GM21390 (cell line): ENCODE data around the gene ALPG.
"Not testable (repeated sequence)": the region's sequence is repeated elsewhere in the genome, so short reads cannot be mapped to it uniquely, and the experiment has no call there.

ENCODE experiments used
- ATAC-seq: cut with Tn5 transposase; IDR thresholded peaks from one replicate; pipeline ENCODE4 v1.9.1; 2021; ENCODE audit not compliant: unreplicated experiment

The ALPG gene

DNA sequence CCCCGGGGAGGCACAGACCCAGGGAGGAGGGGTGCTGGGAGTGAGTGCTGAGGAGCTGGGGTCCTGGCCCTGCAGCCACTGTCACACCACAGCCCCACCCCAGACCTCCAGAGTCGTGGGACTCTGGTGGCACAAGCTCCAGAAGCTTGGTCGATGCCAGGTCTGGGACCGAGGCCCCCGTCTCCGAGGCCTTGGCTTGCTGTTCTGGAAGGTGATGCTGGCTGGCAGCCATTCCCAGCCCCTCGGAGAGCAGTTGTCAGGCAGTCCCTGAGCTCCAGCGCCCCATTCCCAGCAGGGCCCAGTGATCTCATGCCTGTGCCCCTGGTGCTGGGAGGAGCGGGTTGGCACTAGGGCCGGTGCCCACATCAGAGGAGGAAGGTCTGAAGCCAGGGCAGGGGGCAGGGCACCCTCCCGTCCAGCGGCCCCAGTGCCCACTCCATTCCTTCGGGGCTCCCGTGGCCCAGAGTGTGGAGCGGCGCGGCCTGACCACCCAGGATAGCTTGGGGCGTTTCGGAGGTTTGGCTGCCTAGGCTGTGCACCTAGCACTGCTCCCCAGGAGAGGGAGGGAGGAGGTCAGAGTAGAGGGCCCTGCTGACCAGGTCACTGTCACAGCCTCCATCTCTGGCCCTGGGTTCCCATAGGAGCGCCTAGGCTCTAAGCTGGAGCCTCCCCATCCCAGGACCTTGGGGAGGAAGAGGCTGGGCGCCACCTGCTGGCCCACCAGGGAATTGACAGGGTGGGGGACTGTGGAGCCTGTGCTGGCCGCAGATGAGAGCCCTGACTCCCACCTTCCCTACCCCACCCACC, 32.5 kb downstream of the ALPG start:
- no peak for ATAC-seq

GRCh38 chr2:232439758-232440135, 33.1 kb downstream of the ALPG start:
- no peak for ATAC-seq

GRCh38 chr2:232440220-232441018, 33.8 kb downstream of the ALPG start:
- peak; percentile 63 for ATAC-seq

- ATAC-seq = no peak
Measured at GRCh38 chr2:232441147-232441651, 34.6 kb downstream of the ALPG start.

DNA sequence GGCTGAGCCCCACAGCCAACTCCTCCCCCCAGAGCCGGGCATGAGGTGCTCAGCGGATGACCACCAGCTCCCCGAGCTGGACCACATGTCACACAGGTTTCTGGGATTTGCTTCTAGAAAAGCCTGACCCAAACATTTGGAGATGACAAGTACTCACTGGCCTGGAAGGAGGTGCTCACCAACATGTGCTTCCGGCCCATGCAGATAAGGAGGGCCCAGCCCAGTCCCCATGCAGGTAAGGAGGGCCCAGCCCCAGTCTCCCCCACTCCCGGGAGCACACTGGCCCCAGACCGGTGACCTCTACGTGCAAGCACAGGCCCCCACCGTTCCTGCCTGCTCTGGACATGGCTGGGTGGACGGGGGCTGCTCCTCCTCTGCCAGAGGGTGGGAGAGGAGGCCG, 35.3 kb downstream of the ALPG start:
- not testable (repeated sequence) for ATAC-seq

GRCh38 chr2:232442431-232442830, 35.8 kb downstream of the ALPG start:
- ATAC-seq = not testable (repeated sequence)

- not testable (repeated sequence) for ATAC-seq
Measured at GRCh38 chr2:232443047-232443446, 36.4 kb downstream of the ALPG start.

DNA sequence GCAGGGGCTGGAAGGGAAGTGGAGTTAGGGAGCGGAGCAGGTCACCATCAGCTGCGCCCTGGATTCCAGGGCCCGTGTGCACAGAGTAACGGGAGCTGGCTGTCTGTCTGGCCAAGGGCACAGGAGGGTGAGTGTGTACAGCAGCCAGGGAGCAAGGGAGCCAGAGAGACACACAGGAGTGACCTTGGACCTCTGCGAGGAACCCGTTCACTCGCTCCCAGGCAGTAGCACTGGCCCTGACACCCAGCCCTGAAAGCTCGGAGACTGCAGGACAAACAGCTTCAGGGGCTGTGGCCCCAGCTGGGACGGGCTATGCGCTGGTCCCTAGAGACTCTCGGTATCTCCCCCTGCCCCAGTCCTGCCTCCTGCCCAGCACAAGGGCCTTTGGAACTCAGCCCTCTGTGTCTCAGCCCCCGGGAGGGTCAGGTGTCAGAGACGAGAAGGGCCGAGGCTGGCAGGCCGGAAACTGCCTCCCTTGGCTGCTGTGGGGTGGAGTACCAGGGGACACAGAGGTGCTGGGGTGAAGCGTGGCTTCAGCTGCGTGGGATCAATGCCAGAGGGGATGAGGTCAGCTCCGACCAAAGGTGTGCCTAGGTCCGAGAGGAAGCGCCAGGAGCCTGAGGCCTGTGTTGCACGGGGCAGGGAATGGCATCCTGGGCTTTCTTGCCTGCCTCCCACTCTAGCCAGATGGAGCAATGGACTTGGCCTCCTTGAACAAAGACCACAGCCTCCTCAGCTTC, 37.2 kb downstream of the ALPG start:
- ATAC-seq = not testable (repeated sequence)

GRCh38 chr2:232444409-232445148, 37.9 kb downstream of the ALPG start:
- peak; percentile 45 for ATAC-seq

GRCh38 chr2:232445149-232445885, 38.7 kb downstream of the ALPG start:
- ATAC-seq = not testable (repeated sequence)

DNA sequence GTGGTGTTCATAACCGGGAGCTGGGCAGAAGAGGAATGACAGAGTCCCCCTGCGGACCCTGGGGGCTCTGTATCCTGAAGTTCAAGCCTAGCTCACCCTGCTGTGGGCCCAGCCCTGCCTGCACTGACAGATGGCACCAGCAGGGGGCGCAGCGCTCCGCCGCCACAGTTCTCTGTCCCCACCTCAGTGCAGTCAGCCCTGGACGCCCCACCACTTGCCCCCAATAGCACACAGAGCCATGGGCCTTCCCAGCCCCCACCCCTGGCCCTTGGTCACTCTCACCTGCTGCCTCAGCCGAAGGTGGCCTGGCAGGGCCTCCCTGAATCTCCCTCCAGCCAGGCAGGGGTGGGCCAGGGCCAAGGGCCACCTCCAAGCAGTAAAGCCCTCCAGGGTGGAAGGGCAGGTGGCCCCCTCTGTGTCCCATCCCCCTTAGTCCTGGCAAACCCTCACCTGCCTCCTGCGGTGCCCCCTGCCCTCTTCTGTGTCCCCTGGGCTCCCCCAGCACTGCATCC, 39.7 kb downstream of the ALPG start:
- ATAC-seq = not testable (repeated sequence)

DNA sequence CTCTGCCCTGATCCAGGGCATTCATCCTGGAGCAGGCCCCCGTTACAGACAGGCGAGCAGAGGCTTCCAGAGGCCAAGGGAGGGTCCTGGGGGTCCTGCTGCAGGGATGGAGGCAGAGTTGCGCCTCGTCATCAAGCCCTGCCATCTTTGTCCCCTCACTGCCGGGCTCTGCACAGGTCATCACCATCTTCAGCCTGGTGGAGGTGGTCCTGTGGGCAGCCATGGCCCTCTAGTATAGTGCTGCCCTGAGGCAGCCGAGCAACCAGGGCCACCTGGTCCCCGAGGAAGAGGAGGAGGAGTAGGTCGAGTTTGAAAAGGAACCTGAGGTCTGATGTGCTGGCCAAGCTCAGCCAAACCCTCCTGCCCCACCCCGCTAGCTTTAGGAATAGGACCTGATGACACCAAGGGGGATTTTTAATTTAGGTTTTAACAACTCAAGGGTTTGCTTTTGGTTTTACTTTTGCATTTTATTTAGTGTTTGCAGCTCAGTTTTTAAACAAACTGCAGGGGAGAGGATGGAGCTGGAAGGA, 40.5 kb downstream of the ALPG start:
- ATAC-seq = no peak

DNA sequence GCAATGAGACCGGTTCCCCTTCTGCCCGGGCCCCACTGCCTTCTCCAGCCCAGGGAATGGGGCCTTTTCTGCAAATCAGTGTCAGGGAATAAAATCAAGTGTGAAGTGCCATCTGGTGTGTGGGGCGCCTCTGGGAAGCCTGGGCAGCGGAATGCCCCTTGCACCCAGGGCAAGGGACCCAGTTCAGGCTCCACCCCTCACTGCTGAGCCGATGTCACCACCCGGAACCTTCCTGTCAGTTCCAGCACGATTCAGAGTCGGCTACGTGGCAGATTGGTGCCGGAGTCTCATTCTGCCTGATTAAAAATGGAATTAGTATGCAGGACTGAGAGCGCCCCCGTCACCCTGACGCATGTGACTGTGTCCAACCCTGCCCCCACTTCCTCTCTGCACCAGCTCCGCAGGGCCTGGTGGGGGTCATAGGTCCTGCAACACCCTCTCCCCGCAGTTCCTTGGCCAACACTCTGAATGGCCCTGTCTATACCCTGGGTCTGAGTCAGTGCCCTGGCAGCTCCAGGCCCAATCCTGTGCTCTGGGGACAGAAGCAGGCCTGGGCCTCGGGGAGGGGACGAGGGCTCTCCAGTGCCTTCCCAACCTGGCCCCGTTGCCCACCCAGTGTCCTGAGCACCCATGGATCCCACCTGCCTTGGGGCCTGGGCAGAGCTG, 41.1 kb downstream of the ALPG start:
- ATAC-seq = no peak

GRCh38 chr2:232448304-232448690, 41.7 kb downstream of the ALPG start:
- no peak for ATAC-seq

GRCh38 chr2:232449964-232450363, 43.3 kb downstream of the ALPG start:
- no peak for ATAC-seq

- not testable (repeated sequence) for ATAC-seq
Measured at GRCh38 chr2:232451645-232452044, 45.0 kb downstream of the ALPG start.

DNA sequence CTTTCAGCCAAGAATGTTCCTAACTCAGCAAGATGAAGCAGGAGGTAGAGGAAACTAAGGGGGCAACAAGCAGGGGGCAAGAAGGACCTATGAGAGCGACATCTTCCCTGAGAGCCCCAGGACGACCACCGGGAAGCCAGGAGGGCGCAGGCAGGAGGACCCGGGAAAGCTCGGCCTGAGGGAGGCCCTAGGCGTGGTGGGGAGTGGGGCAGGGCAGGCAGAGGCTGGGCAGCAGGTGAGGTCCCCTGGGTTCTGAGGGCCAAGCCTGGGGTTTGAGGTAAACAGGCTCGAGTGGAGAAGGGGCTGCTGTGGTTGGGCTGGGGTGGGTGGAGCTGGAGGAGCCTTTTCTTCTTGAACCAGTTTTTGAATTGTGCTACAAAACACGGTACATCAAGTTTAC, 48.0 kb downstream of the ALPG start:
- ATAC-seq = no peak

DNA sequence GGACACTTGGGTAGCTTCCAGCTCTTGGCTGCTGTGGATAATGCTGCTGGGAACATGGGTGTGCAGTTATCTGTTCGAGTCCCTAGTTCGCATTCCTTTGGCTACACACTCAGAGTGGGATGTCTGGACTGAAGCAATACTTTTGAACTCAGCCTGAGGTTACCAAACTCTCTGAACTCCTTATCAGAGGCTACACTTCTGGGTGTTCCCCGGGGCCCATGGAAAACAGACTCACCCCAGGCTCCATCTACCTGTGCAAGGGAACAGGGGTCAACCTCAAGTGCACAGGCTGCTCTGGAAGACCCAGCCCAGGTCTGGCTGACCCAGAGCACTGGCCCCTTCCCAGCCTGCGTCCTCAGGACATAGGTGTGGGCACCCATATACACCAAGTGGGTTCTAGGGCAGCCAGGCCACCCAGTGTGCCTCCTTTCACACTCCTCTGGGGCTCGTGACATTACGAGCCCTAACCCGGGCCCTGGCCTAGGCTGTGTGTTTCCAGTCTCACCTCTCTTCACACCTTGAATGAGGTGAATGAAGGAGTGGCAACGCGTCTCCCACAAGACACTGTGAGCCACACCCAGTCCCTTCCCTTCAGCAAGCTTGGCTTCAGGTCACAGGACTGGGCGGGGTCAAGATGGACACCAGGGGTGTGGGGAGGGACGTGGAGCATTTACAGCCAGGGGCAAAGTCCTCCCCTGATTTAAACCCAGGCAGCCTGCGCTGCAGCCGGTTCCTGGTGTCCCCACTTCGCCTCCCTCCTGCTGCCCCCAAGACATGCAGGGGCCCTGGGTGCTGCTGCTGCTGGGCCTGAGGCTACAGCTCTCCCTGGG, 49.0 kb downstream of the ALPG start, which contains the start of gene ALPI:
Gene ALPI, plus strand, starts transcription at position 728 of the 830 bp plus-strand sequence. Its CDS starts 47 bp downstream, at position 775.
- ATAC-seq = no peak
